ENCODE measurements around the gene TPSAB1. TPM values are rescaled to one million over a fixed set of nuclear protein-coding genes. Genes with fewer than 3 reads are reported as not detected.
"Not testable (repeated sequence)": the region's sequence is repeated elsewhere in the genome, so short reads cannot be mapped to it uniquely, and the experiment has no call there.

The TPSAB1 gene
- total RNA-seq, 1 donor from 2014 or later = not detected

DNA sequence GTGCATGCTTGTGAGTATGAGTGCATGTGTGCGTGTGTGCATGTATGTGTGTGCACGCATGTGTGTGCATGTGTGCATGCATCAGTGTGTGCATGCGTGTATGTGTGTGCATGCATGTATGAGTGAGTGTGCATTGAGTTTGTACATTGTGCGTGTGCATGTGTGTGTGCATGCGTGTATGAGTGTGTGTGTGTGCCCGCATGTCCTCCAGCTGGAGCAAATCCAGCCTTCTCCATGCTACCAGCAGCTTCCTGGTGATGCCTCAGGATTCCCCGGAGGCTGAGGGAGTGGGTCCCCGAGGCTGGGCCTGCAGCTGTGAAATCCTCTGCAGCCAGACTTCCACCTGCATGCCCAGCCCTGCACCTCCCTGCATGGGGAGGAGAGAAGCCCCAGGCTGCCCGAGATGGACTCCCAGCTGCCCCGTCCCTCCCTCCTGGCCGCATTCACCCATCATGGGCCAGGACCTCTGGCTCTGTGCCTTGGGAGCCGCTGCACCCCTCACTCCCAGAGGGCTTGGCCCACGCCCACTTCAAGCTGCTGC, 24.7 kb downstream of the TPSAB1 start:
- H3K4me2 ChIP-seq (ENCODE audit: low read length) = no peak overlapping the region
- no peak for FAIRE-seq
- Mint-ChIP-seq H3K27me3 (ENCODE audit: low read depth, unreplicated experiment) (peaks cover 29% of the 10 kb centered on the region), H3K4me3 (ENCODE audit: unreplicated experiment) (no peak overlapping the region), H3K36me3 (ENCODE audit: low read depth, unreplicated experiment) (no peaks in the 10 kb centered on the region), H3K27ac (ENCODE audit: unreplicated experiment) (no peak overlapping the region), H3K9me3 (ENCODE audit: unreplicated experiment) (peaks cover 5% of the 10 kb centered on the region), H3K4me1 (ENCODE audit: low read depth, unreplicated experiment) (no peaks in the 10 kb centered on the region)
- H3K27ac ChIP-seq (ENCODE audit: low read depth, low read length) = no peak overlapping the region
- H3K79me2 ChIP-seq (ENCODE audit: insufficient read depth, low read length) = no peaks in the 10 kb centered on the region
- no peaks in the 10 kb centered on the region for H4K20me1 ChIP-seq (ENCODE audit: insufficient read depth, low read length)
- TF ChIP-seq EZH2 (IDR thresholded peaks at IDR 0.05; ENCODE audit: insufficient read depth, low read length) = no peak
- no peak overlapping the region for H3K4me3 ChIP-seq (ENCODE audit: insufficient read depth, low read depth, low read length)
- H3K9ac ChIP-seq (ENCODE audit: low read length) = no peak overlapping the region
- H3K9me3 ChIP-seq (ENCODE audit: insufficient read depth, low read depth, low read length) = no peaks in the 10 kb centered on the region
- no peak overlapping the region for H2AFZ ChIP-seq (ENCODE audit: low read depth, low read length)
- no peaks in the 10 kb centered on the region for H3K36me3 ChIP-seq (ENCODE audit: insufficient read depth, low read length)
- peaks cover 15% of the 10 kb centered on the region for H3K27me3 ChIP-seq (ENCODE audit: insufficient read depth, low read length)
- no peak for DNase-seq (ENCODE audit: low read depth)
- H3K4me1 ChIP-seq (ENCODE audit: insufficient read depth, low read length) = no peaks in the 10 kb centered on the region

DNA sequence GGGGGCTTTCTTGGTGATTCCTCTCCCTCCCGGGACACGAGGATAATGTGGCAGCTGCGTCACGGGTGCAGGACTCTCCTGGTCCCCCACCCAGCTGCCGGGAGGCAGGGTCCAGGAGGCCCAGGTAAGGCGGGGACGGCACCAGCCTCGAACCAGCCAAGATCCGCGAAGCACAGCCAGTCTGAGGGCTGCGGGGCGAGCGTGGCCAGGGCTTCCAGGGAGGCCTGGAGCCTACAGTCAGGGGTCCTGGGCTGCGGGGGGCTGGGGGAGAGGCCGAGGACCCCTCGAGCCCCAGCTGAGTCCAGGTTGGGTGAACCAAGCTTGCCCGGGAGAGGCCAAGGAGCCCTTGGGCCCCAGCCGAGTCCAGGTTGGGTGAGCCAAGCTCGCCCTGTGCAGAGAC, 25.3 kb downstream of the TPSAB1 start:
- FAIRE-seq (no peak), DNase-seq (ENCODE audit: low read depth) (no peak)
- no peak overlapping the region for H3K4me3 Mint-ChIP-seq (ENCODE audit: unreplicated experiment)
- H2AFZ ChIP-seq (ENCODE audit: low read depth, low read length) = no peak overlapping the region
- no peaks in the 10 kb centered on the region for H3K4me1 ChIP-seq (ENCODE audit: insufficient read depth, low read length)
- H3K9ac ChIP-seq (ENCODE audit: low read length) = no peak overlapping the region
- no peak overlapping the region for H3K27ac Mint-ChIP-seq (ENCODE audit: unreplicated experiment)
- peaks cover 12% of the 10 kb centered on the region for H3K27me3 ChIP-seq (ENCODE audit: insufficient read depth, low read length)
- no peak overlapping the region for H3K4me2 ChIP-seq (ENCODE audit: low read length)
- H3K9me3 Mint-ChIP-seq (ENCODE audit: unreplicated experiment) = peaks cover 5% of the 10 kb centered on the region
- no peaks in the 10 kb centered on the region for H3K79me2 ChIP-seq (ENCODE audit: insufficient read depth, low read length)
- H3K36me3 ChIP-seq (ENCODE audit: insufficient read depth, low read length) = no peaks in the 10 kb centered on the region
- H3K4me3 ChIP-seq (ENCODE audit: insufficient read depth, low read depth, low read length) = no peak overlapping the region
- TF ChIP-seq EZH2 (IDR thresholded peaks at IDR 0.05; ENCODE audit: insufficient read depth, low read length) = no peak
- TF ChIP-seq, protein P1, sequence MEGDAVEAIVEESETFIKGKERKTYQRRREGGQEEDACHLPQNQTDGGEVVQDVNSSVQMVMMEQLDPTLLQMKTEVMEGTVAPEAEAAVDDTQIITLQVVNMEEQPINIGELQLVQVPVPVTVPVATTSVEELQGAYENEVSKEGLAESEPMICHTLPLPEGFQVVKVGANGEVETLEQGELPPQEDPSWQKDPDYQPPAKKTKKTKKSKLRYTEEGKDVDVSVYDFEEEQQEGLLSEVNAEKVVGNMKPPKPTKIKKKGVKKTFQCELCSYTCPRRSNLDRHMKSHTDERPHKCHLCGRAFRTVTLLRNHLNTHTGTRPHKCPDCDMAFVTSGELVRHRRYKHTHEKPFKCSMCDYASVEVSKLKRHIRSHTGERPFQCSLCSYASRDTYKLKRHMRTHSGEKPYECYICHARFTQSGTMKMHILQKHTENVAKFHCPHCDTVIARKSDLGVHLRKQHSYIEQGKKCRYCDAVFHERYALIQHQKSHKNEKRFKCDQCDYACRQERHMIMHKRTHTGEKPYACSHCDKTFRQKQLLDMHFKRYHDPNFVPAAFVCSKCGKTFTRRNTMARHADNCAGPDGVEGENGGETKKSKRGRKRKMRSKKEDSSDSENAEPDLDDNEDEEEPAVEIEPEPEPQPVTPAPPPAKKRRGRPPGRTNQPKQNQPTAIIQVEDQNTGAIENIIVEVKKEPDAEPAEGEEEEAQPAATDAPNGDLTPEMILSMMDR (IDR thresholded peaks at IDR 0.05; ENCODE audit: insufficient read depth, low read depth, low read length) = no peak
- H3K27me3 Mint-ChIP-seq (ENCODE audit: low read depth, unreplicated experiment) = peaks cover 29% of the 10 kb centered on the region
- H3K9me3 ChIP-seq (ENCODE audit: insufficient read depth, low read depth, low read length) = no peaks in the 10 kb centered on the region
- H3K27ac ChIP-seq (ENCODE audit: low read depth, low read length) = no peak overlapping the region
- H4K20me1 ChIP-seq (ENCODE audit: insufficient read depth, low read length) = no peaks in the 10 kb centered on the region
- H3K4me1 Mint-ChIP-seq (ENCODE audit: low read depth, unreplicated experiment) = no peaks in the 10 kb centered on the region
- no peaks in the 10 kb centered on the region for H3K36me3 Mint-ChIP-seq (ENCODE audit: low read depth, unreplicated experiment)

DNA sequence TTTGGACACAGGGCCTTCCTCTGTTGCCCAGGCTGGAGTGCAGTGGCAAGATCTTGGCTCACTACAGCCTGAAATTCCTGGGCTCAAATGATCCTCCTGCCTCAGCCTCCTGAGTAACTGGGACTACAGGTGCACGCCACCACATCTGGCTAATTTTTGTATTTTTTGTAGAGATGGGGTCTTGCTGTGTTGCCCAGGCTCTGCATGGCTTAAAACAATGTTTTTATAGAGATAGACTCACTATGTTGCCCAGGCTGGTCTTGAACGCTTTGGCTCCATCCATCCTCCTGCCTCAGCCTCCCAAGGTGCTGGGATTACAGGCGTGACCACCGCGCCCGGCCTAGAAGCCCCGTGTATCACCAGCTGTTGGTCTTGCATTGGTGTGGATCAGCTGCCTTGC, 28.9 kb downstream of the TPSAB1 start:
- FAIRE-seq; H3K36me3 Mint-ChIP-seq (ENCODE audit: low read depth, unreplicated experiment); H3K4me3 Mint-ChIP-seq (ENCODE audit: unreplicated experiment): not testable (repeated sequence)

More for the DNA sequence above, 28.9 kb downstream of the TPSAB1 start:
- not testable (repeated sequence) for H3K9me3 ChIP-seq (ENCODE audit: insufficient read depth, low read depth, low read length); H3K4me2 ChIP-seq (ENCODE audit: low read length); H3K9ac ChIP-seq (ENCODE audit: low read length); H3K4me3 ChIP-seq (ENCODE audit: insufficient read depth, low read depth, low read length); H3K79me2 ChIP-seq (ENCODE audit: insufficient read depth, low read length); H3K36me3 ChIP-seq (ENCODE audit: insufficient read depth, low read length); H3K4me1 Mint-ChIP-seq (ENCODE audit: low read depth, unreplicated experiment); H3K27me3 ChIP-seq (ENCODE audit: insufficient read depth, low read length); H3K4me1 ChIP-seq (ENCODE audit: insufficient read depth, low read length); H3K27ac Mint-ChIP-seq (ENCODE audit: unreplicated experiment); DNase-seq (ENCODE audit: low read depth); H2AFZ ChIP-seq (ENCODE audit: low read depth, low read length); H3K27ac ChIP-seq (ENCODE audit: low read depth, low read length); H4K20me1 ChIP-seq (ENCODE audit: insufficient read depth, low read length); H3K9me3 Mint-ChIP-seq (ENCODE audit: unreplicated experiment)
- H3K27me3 Mint-ChIP-seq (ENCODE audit: low read depth, unreplicated experiment) = peaks cover 30% of the 10 kb centered on the region
